ENCODE measurements around the gene RAB11A.
A peak's percentile ranks its signal among the peaks of the same experiment; 100 is the strongest.
"Not testable (repeated sequence)": the region's sequence is repeated elsewhere in the genome, so short reads cannot be mapped to it uniquely, and the experiment has no call there.

Gene RAB11A

DNA sequence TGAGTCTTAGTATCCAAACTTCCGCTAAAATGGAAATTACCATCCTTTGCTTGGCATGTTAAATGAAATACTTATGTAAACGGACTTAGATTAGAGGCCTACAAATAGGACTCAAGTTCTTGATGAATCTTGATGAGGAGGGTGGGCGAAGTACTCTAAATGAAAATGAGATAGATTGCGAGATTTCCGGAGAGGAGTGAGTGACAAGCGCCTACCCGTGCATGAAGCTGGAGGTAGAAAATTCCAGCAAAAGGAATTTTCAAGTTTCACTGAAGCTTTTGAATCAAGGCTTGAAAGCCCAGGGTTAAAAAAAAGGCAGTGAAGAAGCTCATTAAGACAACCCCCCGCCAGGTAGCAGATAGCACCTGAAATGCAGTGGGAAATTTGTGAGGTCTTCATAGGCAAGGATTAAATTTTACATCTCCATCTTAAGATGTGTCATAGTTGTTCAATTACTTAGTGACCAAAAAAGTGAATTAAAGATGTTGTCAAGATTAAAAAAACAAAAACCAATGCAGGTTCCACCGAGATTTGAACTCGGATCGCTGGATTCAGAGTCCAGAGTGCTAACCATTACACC is 655 bp upstream of the RAB11A start:
- FAIRE-seq: peak; percentile 28
- DNase-seq (ENCODE audit: insufficient read length, low spot score): no peak
- no peak for TF ChIP-seq PAX5 (IDR thresholded peaks at IDR 0.05; ENCODE audit: insufficient read depth, low read length, severe bottlenecking)
- no peak for TF ChIP-seq SPI1 (IDR thresholded peaks at IDR 0.05; ENCODE audit: low read depth, low read length)
- no peak for TF ChIP-seq POLR2AphosphoS5 (IDR thresholded peaks at IDR 0.05; ENCODE audit: low read depth, low read length)

DNA sequence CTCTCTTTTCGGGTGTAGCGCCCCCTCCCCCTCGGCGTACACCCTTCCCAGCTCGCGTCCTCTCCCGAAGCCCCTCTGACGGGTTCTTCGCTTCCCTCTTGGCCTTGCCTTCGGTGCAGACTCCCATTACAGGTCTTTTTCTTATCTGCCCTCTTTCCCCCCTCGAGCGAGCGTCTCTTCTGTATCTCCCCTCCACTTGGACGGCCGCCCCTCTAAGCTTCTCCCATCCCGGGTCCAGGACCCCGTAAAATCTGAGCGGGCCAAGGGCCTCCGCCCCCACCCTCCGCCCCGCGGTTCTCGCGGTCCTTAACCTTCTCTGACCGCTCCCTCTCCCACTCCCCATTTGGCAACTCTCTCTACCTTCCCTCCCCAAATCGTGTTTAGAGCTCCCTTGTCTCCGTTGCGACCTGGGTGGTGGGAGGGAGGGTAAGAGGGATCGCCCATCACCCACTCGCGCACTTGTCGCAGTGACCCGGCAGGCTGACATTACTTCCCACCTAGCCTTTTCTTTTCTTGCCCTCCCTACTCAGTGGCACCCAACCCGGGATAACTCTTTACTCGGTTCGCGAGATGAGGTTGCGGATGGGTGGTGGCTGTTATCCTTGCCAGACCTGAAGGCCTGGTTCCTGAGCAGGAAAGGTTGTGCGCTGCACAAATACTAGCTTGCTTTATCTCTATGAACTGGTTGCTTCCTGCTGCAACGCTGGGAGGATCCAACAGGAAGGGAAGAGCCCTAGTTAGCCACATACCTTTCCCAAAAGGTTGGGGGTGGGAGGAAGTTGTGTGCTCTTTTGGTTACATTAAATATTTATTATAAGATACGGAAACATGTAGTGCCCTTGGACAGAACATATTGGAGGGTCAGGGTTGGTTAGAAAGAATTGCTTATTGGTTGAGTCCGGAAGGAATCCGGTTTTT is 922 bp downstream of the RAB11A start:
- FAIRE-seq (peak; percentile 68), DNase-seq (ENCODE audit: insufficient read length, low spot score) (no peak)
- TF ChIP-seq POLR2A (IDR thresholded peaks at IDR 0.05; ENCODE audit: low read depth, low read length) (no peak), POU2F2 (IDR thresholded peaks at IDR 0.05; ENCODE audit: low read depth, low read length) (no peak), TAF1 (IDR thresholded peaks at IDR 0.05; ENCODE audit: low read depth, low read length) (no peak), POLR2AphosphoS5 (IDR thresholded peaks at IDR 0.05; ENCODE audit: low read depth, low read length) (no peak), PAX5 (IDR thresholded peaks at IDR 0.05; ENCODE audit: insufficient read depth, low read length, severe bottlenecking) (no peak), SPI1 (IDR thresholded peaks at IDR 0.05; ENCODE audit: low read depth, low read length) (no peak)

DNA sequence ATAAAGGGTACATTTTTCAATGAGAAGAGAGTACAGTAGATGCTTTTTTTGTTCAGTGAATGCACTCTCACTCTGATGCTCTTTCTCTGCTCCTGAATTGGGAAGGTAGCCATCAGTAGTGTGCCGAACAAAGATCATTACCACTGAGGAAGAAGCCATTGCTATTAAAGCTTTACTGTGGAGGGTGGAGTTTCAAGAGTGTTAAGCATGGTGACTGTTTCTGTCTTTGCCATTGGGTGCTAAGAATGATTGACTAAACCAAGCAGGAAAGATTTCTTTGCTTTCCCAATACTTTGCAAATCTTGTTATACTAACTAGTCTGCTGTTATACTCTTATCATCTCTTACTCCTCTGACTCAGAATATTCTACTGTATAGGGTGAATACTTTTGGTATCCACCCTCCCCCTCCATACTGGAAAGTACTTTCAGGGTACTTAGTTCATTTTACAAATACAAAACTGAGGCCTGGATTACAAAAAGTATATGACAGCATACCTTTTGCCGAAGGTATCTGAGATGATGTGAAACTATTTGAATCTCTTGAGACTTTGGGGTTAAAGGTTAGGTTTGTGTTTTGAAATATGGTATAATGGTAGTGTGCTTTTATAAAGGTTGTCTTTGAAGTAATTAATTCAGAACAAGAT is 1.7 kb downstream of the RAB11A start:
- DNase-seq (ENCODE audit: insufficient read length, low spot score): peak; percentile 21
- peak; percentile 35; the same call in 1 of the 2 replicates for TF ChIP-seq TAF1 (IDR thresholded peaks at IDR 0.05; ENCODE audit: low read depth, low read length)
- no peak for TF ChIP-seq SPI1 (IDR thresholded peaks at IDR 0.05; ENCODE audit: low read depth, low read length)
- peak; percentile 77 for TF ChIP-seq POLR2A (IDR thresholded peaks at IDR 0.05; ENCODE audit: low read depth, low read length)
- TF ChIP-seq POU2F2 (IDR thresholded peaks at IDR 0.05; ENCODE audit: low read depth, low read length): no peak
- no peak; the same call in 1 of the 2 replicates for TF ChIP-seq POLR2AphosphoS5 (IDR thresholded peaks at IDR 0.05; ENCODE audit: low read depth, low read length)
- TF ChIP-seq PAX5 (IDR thresholded peaks at IDR 0.05; ENCODE audit: insufficient read depth, low read length, severe bottlenecking): no peak
- FAIRE-seq: peak; percentile 89

DNA sequence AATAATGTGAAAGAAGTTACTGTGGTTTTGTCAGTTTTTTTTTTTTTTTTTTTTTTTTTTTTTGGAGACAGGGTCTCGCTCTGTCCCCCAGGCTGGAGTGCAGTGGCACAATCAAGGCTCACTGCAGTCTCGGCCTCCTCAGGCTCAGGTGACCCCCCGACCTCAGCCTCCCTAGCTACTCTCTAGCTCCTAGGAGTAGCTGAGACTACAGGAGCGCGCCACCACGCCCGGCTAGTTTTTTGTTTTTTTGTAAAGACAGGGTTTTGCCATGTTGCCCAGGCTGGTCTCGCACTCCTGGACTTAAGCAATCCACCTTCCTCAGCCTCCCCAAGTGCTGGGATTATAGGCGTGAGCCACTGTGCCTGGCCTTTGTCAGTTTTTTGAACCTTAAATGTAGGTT is 2.6 kb downstream of the RAB11A start:
- not testable (repeated sequence) for DNase-seq (ENCODE audit: insufficient read length, low spot score); FAIRE-seq

DNA sequence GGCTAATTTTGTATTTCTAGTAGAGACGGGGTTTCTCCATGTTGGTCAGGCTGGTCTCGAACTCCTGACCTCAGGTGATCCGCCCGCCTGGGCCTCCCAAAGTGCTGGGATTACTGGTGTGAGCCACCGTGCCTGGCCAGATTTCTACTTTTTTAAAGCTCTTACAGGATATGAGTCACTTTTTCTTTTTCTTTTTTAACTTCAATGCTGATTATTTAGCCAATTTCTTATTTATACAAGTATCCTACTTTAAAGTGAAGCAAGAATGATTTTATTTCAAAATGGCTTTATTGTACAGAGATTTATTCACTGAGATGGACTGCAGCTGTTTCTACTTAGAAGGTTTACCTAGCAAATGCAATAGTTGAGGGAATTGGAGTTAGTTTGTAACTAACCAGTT is 3.3 kb downstream of the RAB11A start:
- not testable (repeated sequence) for FAIRE-seq

DNA sequence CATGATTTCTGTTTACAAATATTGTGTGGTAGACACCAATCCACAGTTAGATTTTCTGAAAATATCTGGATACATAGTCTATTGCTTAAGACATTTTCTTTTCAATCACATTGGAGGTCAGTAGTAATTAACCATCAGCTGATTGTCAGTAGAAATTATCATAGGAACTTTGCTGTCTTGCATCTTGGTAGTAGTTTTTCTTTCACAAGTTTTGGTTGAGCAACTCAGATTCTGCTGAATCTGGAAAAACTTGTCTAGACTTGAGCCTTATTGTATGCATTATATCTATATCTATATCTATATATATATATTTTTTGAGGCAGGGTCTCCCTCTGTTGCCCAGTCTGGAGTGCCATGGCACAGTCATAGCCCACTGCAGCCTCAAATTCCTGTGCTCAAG is 4.0 kb downstream of the RAB11A start:
- DNase-seq (ENCODE audit: insufficient read length, low spot score) (no peak), FAIRE-seq (no peak)

More for the DNA sequence above, 3.3 kb downstream of the RAB11A start:
- DNase-seq (ENCODE audit: insufficient read length, low spot score): not testable (repeated sequence)

DNA sequence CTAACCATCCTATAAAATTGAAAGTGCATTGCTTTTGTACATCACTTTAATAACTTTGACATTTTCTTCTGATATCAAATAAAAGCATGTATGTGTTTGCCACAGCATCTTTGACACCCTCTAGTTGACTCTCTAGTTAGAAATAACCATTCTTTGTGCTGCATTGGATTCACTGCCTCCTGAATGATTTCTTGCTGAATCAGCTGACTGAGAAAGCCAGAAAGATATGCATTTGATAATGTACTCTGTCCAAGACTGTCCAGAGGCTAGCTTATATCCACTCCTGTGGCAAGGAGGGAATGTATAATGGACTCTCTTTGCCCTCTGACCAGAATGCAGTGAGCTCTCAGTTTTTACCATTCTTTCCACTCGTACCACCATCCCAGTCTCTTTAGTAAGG is 6.2 kb downstream of the RAB11A start:
- no peak for TF ChIP-seq SPI1 (IDR thresholded peaks at IDR 0.05; ENCODE audit: low read depth, low read length)
- TF ChIP-seq POLR2A (IDR thresholded peaks at IDR 0.05; ENCODE audit: low read depth, low read length): no peak
- no peak for TF ChIP-seq TAF1 (IDR thresholded peaks at IDR 0.05; ENCODE audit: low read depth, low read length)
- no peak for TF ChIP-seq POLR2AphosphoS5 (IDR thresholded peaks at IDR 0.05; ENCODE audit: low read depth, low read length)
- TF ChIP-seq POU2F2 (IDR thresholded peaks at IDR 0.05; ENCODE audit: low read depth, low read length): no peak
- TF ChIP-seq PAX5 (IDR thresholded peaks at IDR 0.05; ENCODE audit: insufficient read depth, low read length, severe bottlenecking): no peak
- FAIRE-seq (no peak), DNase-seq (ENCODE audit: insufficient read length, low spot score) (no peak)

More for the DNA sequence above, 4.0 kb downstream of the RAB11A start:
- TF ChIP-seq SPI1 (IDR thresholded peaks at IDR 0.05; ENCODE audit: low read depth, low read length): no peak

DNA sequence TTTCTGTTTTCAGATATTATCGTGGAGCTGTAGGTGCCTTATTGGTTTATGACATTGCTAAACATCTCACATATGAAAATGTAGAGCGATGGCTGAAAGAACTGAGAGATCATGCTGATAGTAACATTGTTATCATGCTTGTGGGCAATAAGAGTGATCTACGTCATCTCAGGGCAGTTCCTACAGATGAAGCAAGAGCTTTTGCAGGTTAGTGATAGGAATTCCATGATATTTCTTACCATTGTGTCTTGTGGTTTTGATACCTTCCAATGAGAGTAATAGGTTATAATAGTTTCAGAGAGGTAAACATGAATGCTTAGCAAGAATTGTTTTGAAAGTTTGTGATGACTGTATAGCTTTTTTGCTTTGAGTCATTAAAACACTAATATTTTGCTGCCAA is 8.5 kb downstream of the RAB11A start:
- FAIRE-seq: no peak

DNA sequence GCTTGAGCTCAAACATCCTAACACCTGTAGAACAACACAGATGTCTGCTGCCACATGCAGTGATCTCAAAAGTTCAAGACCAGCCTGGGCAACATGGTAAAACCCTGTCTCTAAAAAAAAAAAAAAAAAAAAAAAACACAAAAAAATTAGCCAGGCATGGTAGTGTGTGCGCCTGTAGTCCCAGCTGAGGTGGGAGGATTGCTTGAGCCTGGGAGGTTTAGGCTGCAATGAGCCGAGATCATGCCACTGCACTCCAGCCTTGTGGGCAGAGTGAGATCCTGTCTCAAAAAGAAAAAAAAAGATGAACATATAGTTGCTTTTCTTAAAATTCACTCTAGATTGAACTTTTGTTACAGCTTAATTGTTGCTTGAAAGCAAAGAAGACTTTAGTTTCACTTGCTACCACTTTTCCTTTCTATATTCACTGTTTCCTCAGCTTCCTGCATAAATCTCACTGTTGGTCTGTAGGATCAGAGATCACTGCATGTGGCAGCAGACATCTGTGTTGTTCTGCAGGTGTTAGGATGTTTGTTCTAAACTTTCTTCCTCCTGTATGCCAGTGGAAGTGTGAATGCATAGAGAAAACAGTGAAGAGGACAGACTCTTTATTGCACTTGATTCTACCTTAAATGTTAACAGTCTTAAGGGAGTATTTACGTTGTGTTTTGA is 12.6 kb downstream of the RAB11A start:
- TF ChIP-seq POU2F2 (IDR thresholded peaks at IDR 0.05; ENCODE audit: low read depth, low read length) (no peak), TAF1 (IDR thresholded peaks at IDR 0.05; ENCODE audit: low read depth, low read length) (no peak), PAX5 (IDR thresholded peaks at IDR 0.05; ENCODE audit: insufficient read depth, low read length, severe bottlenecking) (no peak), POLR2A (IDR thresholded peaks at IDR 0.05; ENCODE audit: low read depth, low read length) (no peak), SPI1 (IDR thresholded peaks at IDR 0.05; ENCODE audit: low read depth, low read length) (no peak), POLR2AphosphoS5 (IDR thresholded peaks at IDR 0.05; ENCODE audit: low read depth, low read length) (no peak)
- no peak for DNase-seq (ENCODE audit: insufficient read length, low spot score)
- peak; percentile 81 for FAIRE-seq

More for the DNA sequence above, 8.5 kb downstream of the RAB11A start:
- DNase-seq (ENCODE audit: insufficient read length, low spot score): no peak
- TF ChIP-seq SPI1 (IDR thresholded peaks at IDR 0.05; ENCODE audit: low read depth, low read length): no peak
- TF ChIP-seq PAX5 (IDR thresholded peaks at IDR 0.05; ENCODE audit: insufficient read depth, low read length, severe bottlenecking): no peak
- TF ChIP-seq POLR2A (IDR thresholded peaks at IDR 0.05; ENCODE audit: low read depth, low read length): no peak

DNA sequence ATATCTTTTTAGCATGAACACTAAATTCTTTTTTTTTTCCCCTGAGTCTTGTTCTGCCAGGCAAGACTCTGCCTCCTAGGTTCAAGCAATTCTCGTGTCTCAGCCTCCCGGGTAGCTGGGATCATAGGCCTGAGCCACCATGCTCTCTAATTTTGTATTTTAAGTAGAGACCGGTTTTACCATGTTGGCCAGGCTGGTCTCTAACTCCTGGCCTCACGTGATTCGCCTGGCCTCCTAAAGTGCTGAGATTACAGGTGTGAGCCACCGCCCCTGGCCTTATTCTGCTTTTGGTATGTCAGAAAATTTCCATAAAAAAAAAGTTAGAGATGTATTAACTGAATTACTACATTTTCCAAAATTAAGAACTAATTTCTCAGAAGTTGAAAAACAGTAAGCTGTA is 14.3 kb downstream of the RAB11A start:
- FAIRE-seq: no peak
- TF ChIP-seq POLR2A (IDR thresholded peaks at IDR 0.05; ENCODE audit: low read depth, low read length) (no peak), PAX5 (IDR thresholded peaks at IDR 0.05; ENCODE audit: insufficient read depth, low read length, severe bottlenecking) (no peak)
- DNase-seq (ENCODE audit: insufficient read length, low spot score): no peak

Measured in GM12891 (cell line).